ENCODE results near the gene STRBP. TPM values are rescaled to one million over a fixed set of nuclear protein-coding genes. Genes with fewer than 3 reads are reported as not detected.
A peak's percentile ranks its signal among the peaks of the same experiment; 100 is the strongest.

Gene STRBP
- total and polyA plus RNA-seq, 9 of the 15 experiments (the other 6 are each of a cell fraction or from before 2014, with no cell fraction given): 27.7 to 84.0 (median 70.2) TPM

- TF ChIP-seq, protein P1, sequence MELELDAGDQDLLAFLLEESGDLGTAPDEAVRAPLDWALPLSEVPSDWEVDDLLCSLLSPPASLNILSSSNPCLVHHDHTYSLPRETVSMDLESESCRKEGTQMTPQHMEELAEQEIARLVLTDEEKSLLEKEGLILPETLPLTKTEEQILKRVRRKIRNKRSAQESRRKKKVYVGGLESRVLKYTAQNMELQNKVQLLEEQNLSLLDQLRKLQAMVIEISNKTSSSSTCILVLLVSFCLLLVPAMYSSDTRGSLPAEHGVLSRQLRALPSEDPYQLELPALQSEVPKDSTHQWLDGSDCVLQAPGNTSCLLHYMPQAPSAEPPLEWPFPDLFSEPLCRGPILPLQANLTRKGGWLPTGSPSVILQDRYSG (tag; conservative IDR thresholded peaks at IDR 0.05; ENCODE audit: low read depth): 0 out of 2 replicates have a peak, but pooled peaks have one; percentile 31
- 0 out of 2 replicates have a peak, but pooled peaks have one; percentile 28 for TF ChIP-seq ZNF766 (CRISPR knock-in tag; conservative IDR thresholded peaks at IDR 0.05)
- TF ChIP-seq SMAD4 (CRISPR knock-in tag; conservative IDR thresholded peaks at IDR 0.05): 0 out of 2 replicates have a peak, but pooled peaks have one; percentile 20
- peak; percentile 41; the same call in 1 of the 2 replicates for TF ChIP-seq NFRKB (IDR thresholded peaks at IDR 0.05; ENCODE audit: low read depth)
- no peak for TF ChIP-seq FOXJ3 (CRISPR knock-in tag; IDR thresholded peaks at IDR 0.05)
- no peak for TF ChIP-seq RB1 (IDR thresholded peaks at IDR 0.05; ENCODE audit: low read depth)
- peak; percentile 71 for TF ChIP-seq JUND (IDR thresholded peaks at IDR 0.05; ENCODE audit: borderline replicate concordance, low read depth, low read length)
- peak; percentile 28; the same call in 1 of the 3 replicates for TF ChIP-seq JUND (tag; IDR thresholded peaks at IDR 0.05; ENCODE audit: borderline replicate concordance, low read depth, low read length)
- TF ChIP-seq CREM (IDR thresholded peaks at IDR 0.05; ENCODE audit: low read depth): peak; percentile 23; the same call in 1 of the 2 replicates
- peak; percentile 48 for TF ChIP-seq PRDM10 (IDR thresholded peaks at IDR 0.05; ENCODE audit: partially characterized antibody)
- no peak for TF ChIP-seq MYNN (IDR thresholded peaks at IDR 0.05)
- TF ChIP-seq MYNN (CRISPR knock-in tag; IDR thresholded peaks at IDR 0.05): no peak
- peak; percentile 50; the same call in 1 of the 2 replicates for TF ChIP-seq JUN (IDR thresholded peaks at IDR 0.05; ENCODE audit: borderline replicate concordance, low read depth, low read length)
- TF ChIP-seq JUN (CRISPR knock-in tag; IDR thresholded peaks at IDR 0.05; ENCODE audit: borderline replicate concordance): no peak
- TF ChIP-seq CTBP1 (IDR thresholded peaks at IDR 0.05; ENCODE audit: borderline replicate concordance): peak; percentile 20; the same call in 1 of the 2 replicates
- TF ChIP-seq, protein P2, sequence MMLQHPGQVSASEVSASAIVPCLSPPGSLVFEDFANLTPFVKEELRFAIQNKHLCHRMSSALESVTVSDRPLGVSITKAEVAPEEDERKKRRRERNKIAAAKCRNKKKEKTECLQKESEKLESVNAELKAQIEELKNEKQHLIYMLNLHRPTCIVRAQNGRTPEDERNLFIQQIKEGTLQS (IDR thresholded peaks at IDR 0.05): peak; percentile 70
- TF ChIP-seq, protein P2 (CRISPR knock-in tag; conservative IDR thresholded peaks at IDR 0.05): no peak
- peak; percentile 72 for TF ChIP-seq MAX (CRISPR knock-in tag; IDR thresholded peaks at IDR 0.05)
- TF ChIP-seq FOXM1 (IDR thresholded peaks at IDR 0.05; ENCODE audit: low read depth): 0 out of 2 replicates have a peak, but pooled peaks have one; percentile 36
- TF ChIP-seq FOXM1 (CRISPR knock-in tag; IDR thresholded peaks at IDR 0.05; ENCODE audit: low read depth): no peak
- TF ChIP-seq LEF1 (IDR thresholded peaks at IDR 0.05): peak; percentile 41; the same call in 1 of the 2 replicates
- TF ChIP-seq KDM2B (CRISPR knock-in tag; IDR thresholded peaks at IDR 0.05): no peak
- TF ChIP-seq PCBP1 (IDR thresholded peaks at IDR 0.05; ENCODE audit: low read depth, low read length, poor library complexity, severe bottlenecking): no peak
- TF ChIP-seq SPI1 (IDR thresholded peaks at IDR 0.05; ENCODE audit: borderline replicate concordance, low read depth, low read length): peak; percentile 37
These were observed 47.8 kb upstream of the STRBP start (continued) for GRCh38 chr9:123316053-123316718.

Data from K562 (cell line).